ACHN (cell line): ENCODE data around the gene NFE2L2.
"Not testable (repeated sequence)": the region's sequence is repeated elsewhere in the genome, so short reads cannot be mapped to it uniquely, and the experiment has no call there.

Experiments used
- DNase-seq: peaks from one replicate; pipeline ENCODE4 v3.0.0-alpha.2; 2015
- in situ Hi-C: cut with HindIII; loops from 2 replicates; pipeline ENCODE4 v1.10.0; 2017; ENCODE audit warnings: low sequenced_read_pairs, low pct_ligation_motif_present, low pct_unique_long_range_greater_than_20kb

NFE2L2 gene

DNA sequence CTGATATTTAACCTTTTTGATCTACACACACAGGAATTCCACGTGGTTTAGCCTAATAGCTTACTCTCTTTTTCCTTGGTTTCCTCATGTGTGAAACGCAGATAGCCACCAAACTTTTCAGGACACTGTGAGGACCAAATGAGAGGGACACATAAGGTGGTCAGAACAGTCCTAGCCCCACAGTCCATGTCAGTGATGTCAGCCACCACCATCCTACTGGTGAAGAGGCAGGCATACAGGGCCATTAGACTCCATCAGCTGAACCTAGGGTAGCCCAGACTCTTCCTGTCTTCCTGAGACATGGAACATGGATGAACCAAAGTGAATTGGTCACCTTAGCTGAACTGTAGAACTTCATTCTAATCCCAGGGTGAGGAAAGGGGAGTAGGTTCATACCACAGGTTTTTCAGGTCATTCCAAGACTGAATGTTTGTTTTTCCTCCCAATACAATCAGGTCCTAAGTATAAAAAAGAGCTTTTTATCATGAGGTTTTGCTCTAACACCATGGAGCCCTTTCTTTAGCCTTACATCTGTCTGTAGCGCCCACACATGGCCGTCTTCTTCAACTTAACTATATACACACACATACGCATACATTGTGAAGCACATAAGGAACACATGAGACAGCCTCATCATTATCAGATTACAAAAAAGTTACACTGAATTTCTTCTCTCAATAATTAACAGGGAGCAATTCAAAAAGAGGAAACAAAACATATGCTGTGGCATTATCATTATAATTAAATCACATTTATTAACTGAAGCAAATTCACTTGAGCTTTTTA lies 18.5 kb upstream of the NFE2L2 start:
- DNase-seq: no peak

DNA sequence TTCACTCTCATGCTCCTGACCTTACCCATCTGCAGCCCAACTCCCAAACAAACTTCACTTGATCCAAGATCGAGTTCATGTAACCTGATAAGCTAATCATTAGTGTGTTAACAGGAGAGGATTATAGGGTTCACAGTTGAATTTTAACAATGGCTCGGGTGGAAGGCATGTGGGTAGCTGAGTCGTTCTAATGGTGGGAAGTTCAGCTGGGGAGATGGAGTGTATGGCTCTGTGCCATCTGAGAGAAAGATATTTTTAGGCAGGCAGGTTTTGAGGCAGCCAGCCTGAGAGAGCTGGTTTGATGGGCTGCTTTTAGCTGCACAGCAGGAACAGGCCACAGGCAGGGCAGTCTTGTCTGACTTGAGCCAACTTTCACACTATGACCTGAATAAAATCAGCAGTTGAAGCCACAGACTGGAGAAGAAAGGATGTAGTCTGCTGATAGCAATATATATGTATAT lies 17.7 kb upstream of the NFE2L2 start:
- peak; percentile 66 for DNase-seq
- in situ Hi-C loops: no loop called here

More for the DNA sequence above, 18.5 kb upstream of the NFE2L2 start:
- in situ Hi-C loops: no loop called here

DNA sequence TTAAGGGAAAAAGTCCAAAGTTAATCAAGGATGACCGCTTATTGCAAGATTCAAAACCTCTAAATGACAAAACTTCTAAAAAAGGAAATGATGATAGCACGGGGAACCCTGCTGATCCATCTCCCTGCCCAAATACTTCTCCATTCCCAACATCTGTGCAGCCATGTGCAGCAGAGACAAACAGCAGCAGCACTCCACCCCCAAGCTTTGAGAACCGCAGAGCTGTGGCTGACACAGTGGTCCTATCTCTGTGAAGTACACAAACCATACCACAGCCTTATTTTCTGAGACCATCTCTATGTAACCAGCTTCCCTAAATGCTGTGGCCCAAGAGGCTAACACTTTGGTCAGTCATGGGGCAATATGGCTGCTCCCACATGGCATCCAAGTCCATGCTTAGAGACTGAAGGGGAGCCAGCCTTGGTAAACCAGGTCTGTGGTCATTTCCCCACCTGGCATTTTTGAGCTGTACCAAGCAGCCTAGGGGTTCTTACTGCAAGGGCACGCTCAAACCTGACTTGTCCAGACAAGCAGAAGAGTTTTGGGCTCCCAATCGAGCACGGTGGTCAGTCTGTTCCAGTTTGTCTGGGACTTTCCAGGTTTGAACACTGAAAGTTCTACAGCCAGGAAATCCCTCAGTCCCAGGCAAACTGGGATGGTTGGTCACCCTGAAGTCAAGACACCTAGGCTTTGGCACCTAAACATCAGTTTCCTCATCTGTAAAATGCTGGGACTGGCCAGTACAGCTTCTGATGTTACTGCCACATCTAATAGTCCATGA lies 17.1 kb upstream of the NFE2L2 start:
- in situ Hi-C loops: no loop called here

DNA sequence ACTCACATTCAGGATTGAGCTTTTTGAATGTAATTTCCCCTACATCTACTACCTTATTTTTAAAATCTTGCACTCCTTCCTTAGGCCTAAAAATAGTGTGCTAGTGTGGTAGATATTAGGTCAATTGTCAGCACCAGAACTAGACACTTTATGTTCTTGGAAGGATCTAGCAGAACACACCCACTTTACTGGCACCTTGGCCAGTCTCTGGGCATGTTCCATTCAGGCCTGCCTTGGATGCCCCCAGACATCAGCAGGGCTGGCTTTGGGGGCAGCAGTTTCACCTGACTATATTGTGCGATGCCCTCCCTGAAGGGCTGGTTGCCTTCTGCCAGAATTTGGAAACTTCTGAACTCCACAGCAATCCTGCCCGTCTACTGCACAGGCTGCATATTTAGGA lies 15.3 kb upstream of the NFE2L2 start:
- in situ Hi-C loops: no loop called here
- DNase-seq: no peak

More for the DNA sequence above, 17.1 kb upstream of the NFE2L2 start:
- no peak for DNase-seq

DNA sequence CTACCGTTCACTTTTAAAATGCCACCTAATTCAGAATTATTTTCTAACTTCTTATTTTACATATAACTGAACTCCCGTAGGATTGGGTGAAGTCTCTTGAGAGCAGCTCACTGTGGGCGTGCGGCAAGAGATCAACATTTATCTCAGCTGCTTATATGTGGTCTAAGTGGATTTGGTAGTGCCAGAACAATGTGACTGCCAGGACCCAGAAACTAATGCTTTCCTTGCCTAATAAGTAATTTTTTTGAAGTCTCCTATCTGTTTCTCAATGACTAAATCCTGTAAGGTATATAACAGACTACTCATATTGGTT lies 11.2 kb upstream of the NFE2L2 start:
- in situ Hi-C loops: no loop called here

DNA sequence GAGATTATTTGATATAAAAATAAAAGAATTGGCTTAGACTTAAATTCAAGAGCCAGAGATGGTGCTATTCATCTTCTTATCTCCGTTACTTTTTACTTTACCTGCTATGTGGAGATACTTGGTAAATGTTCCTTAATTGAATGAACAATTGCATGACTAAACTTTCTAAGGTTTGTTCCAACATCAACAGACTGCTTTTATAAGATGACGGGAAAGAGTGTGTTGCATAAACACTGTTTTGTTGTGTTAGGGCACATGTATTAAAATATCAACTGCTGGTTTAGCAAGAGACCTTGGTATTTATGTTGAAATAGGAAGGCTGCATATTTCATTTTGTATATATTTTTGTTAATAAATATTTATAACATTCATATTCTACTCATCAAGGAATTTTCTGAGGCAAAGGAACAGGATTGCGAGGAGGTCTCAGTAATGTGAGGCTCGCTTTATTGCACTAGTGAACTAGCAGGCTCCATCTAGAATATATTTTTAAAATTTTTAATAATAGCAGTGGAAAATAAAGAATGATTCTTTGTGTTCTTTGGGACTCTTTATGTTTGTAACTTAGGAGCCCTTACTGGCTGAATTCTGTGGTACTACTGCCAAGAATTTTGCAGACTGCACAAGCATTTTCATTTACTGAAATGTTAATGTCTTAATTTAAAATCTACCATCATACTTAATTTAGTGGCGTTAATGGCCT lies 10.7 kb upstream of the NFE2L2 start:
- in situ Hi-C loops: no loop called here
- DNase-seq: no peak

More for the DNA sequence above, 11.2 kb upstream of the NFE2L2 start:
- DNase-seq: no peak

DNA sequence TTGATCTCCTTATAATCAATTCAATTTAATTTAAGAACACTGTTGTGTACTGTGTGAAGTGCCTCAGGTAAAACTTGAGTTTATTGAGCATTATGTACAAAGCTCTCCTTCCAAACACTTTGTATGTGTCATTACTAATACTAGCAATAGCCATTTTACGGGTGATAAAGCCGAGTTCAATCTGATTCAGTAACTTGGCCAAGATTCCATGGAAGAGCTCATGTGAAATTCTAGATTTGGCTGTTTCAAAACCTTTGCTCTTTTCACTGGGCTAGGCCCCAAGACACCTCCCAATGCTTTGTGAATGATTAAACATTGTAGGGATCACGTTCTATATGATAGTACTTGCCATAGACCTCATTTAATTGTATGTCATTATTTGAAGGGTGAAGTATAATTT lies 8.9 kb upstream of the NFE2L2 start:
- in situ Hi-C loops: no loop called here
- peak; percentile 59 for DNase-seq

DNA sequence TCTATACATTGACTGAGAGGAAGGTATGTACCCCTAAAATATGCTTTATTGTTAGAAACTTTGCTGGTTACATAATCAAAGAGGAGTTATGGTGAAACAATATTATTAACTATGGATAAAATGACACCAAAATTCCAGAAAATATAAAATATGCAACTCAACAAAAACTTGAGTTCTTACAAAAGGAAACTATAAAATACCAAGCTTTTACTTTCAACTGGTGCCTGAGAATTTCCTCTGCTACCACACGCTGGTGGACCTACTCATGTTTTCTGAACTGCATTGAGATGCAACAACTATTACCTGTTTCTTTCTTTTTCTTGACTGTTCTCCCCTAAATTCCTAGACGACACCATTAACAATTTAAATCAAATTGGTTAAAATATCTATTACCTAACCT lies 8.2 kb upstream of the NFE2L2 start:
- in situ Hi-C loops: no loop called here
- DNase-seq: no peak

DNA sequence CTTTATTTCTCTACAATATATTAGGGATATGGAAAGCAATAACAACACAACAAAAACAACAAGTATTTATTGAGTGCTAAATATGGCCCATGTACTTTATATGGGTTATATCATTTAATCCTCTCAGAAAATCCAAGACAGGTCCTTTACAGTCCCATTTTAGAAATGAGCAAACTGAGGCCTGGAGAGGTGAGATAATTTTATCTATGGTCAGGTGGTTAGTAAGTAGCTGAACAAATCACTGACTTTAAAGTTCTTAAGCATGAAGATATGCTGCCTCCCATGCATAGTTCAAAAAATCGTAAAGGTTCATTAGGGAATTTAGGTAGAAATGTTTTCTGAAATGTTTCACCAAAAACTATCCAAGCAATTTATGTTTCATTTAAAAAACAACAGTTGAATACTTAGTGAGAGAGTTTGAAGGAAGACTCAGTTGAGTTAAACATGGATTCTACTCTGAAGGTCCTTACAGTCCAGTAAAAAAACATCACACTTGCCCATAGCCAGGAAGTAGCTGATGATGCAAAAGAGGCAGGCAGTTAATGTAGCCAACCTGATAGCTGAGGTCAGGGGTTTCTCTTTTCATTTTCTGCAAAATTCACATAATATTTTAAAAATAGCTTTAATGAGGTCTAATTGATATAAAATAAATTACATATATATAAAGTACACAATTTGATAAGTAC lies 7.6 kb upstream of the NFE2L2 start:
- no peak for DNase-seq
- in situ Hi-C loops: no loop called here

DNA sequence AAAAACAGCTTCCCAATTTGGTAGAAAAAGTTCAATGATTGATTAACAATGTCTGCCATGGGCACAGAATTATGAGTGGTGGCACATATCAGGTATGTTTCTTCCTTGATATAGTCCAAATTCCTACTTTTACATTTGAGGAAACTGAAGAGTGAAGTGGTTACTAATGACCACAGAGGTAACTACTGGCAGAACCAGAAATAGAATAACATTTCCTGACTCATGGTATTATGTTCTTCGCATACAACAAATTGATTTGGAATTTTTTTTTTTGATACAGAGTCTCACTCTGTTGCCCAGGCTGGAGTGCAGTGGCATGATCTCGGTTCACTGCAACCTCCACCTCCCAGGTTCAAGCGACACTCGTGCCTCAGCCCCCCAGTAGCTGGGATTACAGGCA lies 6.0 kb upstream of the NFE2L2 start:
- in situ Hi-C loops: no loop called here
- no peak for DNase-seq

DNA sequence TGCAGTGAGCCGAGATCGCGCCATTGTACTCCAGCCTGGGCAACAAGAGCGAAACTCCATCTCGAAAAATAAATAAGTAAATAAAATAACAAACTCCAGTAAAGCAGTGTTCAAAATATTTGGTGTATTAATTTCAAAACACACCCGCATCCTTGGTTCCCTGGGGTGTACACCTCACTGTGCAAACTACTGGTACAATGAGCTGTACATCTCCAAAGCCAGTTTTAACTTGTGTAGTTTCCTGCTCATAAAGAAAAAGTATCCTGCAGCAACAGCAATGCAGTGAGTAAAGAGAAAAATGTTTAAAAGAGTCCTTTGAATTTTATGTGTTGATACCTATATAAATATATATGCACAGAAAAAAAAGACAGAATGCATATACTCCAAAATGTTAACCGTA lies 4.4 kb upstream of the NFE2L2 start:
- in situ Hi-C loops: no loop called here
- no peak for DNase-seq

DNA sequence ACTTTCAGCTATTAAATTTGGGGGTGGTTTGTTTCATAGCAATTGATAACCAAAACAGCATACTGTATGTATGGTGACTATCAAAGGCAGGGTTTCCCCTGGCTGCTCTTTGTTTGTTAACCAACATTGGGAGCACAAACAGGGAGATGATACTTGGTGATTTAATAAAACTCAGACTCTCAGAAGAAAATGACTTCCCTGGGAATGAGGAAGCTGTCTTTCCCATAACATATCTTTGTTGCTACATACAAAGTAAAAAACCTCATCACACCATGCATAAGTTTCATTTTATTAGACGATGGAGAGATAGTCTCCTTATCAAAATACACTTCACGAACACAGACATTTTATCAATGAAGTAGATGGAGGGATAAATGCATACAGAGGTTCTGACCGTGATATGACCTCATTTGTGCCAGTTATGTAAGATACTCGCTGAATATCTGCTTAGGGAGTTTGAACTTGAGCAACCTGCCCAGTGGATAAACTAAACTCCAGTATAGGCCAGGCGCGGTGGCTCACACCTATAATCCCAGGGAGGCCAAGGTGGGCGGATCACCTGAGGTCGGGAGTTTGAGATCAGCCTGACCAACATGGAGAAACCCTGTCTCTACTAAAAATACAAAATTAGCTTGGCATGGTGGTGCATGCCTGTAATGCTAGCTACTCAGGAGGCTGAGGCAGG lies 3.8 kb upstream of the NFE2L2 start:
- in situ Hi-C loops: no loop called here
- DNase-seq: no peak

DNA sequence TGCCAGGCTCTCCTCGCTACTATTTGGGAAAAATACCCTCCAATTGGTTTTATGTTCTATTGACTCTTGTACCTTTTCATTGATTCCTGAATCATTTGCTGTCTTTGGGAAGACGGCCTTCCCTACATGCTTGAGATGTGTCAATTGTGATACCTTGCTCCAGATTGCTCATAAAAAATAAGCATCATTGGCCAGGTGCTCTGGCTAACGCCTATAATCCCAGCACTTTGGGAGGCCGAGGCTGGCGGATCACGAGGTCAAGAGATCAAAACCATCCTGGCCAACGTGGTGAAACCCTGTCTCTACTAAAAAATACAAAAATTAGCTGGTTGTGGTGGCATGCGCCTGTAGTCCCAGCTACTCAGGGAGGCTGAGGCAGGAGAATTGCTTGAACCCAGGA lies 2.4 kb upstream of the NFE2L2 start:
- DNase-seq, in situ Hi-C loops: not testable (repeated sequence)

DNA sequence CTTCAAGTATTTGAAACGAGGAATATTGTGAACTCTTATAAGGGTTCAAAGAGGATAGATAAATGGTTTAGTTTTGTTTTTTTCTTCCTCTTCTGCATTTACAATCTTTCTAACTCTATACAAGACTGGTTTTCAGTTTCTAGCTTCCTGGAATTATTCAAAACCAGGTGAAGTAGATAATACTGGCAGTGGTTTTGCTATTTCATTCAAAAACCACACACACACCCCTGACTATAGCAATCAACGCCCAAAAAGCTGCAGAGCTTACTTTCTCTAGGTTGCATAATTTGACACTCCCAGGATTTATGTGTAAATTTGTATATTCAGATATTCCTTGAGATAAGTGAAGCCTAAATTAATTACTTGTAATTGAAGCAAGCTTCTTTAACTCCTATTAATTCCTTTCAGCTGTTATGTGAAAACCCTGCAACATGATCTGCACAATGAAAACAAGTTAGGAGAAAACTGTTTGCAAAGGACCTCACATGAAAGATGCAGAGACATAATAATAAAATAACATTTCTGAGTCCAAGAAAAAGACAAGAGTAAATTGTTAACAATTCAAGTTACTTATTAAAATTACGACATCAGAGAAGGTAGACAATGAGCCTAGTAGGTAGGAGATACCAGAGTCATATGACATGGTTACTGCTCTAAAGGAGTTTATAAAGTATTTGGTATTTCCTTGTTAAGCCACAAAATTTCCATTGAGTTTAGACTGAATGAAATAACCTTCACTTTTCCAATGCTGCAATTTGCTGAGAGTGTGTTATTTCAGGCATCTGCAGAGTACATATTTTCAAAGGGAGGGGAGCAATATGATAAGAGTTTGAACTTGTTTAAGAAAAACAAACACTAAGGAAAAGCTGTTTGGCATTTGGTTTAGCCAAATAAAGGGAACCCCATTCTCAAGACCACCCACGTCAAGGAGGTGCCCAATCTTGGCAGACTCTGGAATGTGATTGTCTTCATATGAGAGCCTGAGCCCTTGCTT lies 1.6 kb upstream of the NFE2L2 start:
- in situ Hi-C loops: no loop called here
- DNase-seq: peak; percentile 76

DNA sequence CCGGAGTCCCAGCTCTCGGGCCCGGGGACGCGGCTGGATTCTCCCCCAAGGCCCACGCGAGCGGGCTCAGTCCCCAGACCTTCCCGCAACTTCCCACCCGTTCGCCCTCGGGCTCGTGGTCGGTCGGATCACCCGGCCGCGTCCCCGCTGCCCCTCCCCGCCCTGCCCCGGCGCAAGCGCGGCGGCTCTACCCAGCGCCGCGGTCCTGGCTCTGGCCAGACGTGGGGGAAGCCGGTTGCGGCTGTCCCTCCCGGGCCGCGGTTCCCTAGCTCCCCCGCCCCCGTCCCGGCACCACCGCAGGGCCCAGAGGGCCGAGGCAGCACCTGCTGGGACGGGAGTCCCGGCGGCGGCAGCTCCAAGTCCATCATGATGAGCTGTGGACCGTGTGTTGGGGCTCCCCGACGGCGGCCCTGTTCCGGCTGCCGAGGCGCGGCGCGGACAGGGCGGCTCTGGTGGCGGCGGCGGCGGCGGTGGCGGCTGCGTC lies 276 bp downstream of the NFE2L2 start:
- no peak for DNase-seq
- in situ Hi-C loops: no loop called here

DNA sequence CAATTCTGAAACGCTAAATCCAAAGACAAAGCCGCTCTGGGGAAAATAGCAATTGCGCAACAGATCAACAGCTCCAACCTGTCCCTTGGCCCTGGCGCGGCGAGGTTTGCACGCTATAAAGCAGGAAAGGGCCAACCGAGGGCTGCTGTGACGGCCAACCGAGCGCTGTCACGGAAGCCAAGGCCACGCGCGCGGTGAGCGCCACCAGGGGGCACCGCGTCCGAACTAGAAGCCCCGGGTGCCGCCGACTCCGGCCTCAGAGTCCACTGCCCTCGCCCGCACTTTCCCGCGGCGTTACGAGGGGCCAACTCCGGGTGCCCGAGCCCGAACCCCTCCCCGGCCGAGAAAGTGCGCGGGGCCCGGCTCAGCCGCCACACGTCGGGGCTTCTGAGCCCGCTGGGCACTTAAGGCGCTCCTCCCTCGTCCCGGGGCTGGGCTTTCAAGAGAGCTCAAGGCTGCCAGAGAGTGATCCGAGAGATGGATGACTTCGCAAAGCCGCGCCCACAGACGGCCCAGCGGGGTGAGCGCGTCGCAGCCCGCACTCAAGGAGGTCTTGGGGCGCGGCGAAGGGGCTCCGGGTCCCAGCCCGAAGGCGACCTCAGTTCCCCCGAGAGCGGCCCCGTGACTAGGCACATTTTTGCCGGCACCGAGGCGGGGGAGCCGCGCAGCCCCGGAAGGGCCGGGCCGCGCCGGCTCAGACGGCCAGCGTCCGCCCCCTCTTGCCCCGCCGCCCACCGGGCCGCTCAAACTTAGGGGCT lies 897 bp downstream of the NFE2L2 start:
- peak; percentile 99 for DNase-seq
- in situ Hi-C loops: no loop called here
